Measurements from ENCODE around the gene ARHGAP6. TPM values are rescaled to one million over a fixed set of nuclear protein-coding genes. Genes with fewer than 3 reads are reported as not detected.

The ARHGAP6 gene, protein sequence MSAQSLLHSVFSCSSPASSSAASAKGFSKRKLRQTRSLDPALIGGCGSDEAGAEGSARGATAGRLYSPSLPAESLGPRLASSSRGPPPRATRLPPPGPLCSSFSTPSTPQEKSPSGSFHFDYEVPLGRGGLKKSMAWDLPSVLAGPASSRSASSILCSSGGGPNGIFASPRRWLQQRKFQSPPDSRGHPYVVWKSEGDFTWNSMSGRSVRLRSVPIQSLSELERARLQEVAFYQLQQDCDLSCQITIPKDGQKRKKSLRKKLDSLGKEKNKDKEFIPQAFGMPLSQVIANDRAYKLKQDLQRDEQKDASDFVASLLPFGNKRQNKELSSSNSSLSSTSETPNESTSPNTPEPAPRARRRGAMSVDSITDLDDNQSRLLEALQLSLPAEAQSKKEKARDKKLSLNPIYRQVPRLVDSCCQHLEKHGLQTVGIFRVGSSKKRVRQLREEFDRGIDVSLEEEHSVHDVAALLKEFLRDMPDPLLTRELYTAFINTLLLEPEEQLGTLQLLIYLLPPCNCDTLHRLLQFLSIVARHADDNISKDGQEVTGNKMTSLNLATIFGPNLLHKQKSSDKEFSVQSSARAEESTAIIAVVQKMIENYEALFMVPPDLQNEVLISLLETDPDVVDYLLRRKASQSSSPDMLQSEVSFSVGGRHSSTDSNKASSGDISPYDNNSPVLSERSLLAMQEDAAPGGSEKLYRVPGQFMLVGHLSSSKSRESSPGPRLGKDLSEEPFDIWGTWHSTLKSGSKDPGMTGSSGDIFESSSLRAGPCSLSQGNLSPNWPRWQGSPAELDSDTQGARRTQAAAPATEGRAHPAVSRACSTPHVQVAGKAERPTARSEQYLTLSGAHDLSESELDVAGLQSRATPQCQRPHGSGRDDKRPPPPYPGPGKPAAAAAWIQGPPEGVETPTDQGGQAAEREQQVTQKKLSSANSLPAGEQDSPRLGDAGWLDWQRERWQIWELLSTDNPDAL (N-terminal part only)
- 10 to 100 TPM; 17.6 to 18.2 TPM for total RNA-seq
- polyA plus RNA-seq, result 1 to 10 TPM; 6.0 to 7.0 TPM
- long read RNA-seq, donor 1, partial matches to known transcripts, result 0 of 1 reads
- long read RNA-seq, donor 1, other reads (novel, unspliced or antisense), result 0 of 1 reads
- long read RNA-seq, donor 2, result 0 reads
- long read RNA-seq, donor 3, result 0 reads
- long read RNA-seq, donor 4, result 0 reads
- long read RNA-seq, donor 5, partial matches to known transcripts, result 0 of 1 reads
- long read RNA-seq, donor 5, other reads (novel, unspliced or antisense), result 0 of 1 reads

GRCh38 chrX:11665168-11666111 lies at the start of gene ARHGAP6:
ARHGAP6 (minus strand) TSS chrX:11665920; CDS start chrX:11664828, 1,092 bp downstream.
- ATAC-seq (ENCODE audit: insufficient read depth, low FRiP score) (peak; percentile 44), DNase-seq (peak; percentile 65 to 82 (median 74))
- no peak within 1 kb of the TSS for H3K9ac ChIP-seq (ENCODE audit: insufficient read depth in 1 of 2, low read length in 2 of 2)
- H3K27me3 ChIP-seq (ENCODE audit: control insufficient read depth in 3 of 3, insufficient read depth in 3 of 3, low read length in 2 of 3), result peaks cover 3 to 43% (median 24%) of the 10 kb centered on the region in 3 donors
- peak within 1 kb of the TSS; percentile 40 for H3K4me3 ChIP-seq
- no peaks in the 10 kb centered on the region for H3K36me3 ChIP-seq (ENCODE audit: control insufficient read depth in 4 of 4, insufficient read depth in 4 of 4, low read length in 4 of 4)
- peak within 1 kb of the TSS in 1 of 2 donors; percentile 31 for H3K27ac ChIP-seq (ENCODE audit: low read depth in 1 of 2, low read length in 1 of 2)
- TF ChIP-seq, protein P1, sequence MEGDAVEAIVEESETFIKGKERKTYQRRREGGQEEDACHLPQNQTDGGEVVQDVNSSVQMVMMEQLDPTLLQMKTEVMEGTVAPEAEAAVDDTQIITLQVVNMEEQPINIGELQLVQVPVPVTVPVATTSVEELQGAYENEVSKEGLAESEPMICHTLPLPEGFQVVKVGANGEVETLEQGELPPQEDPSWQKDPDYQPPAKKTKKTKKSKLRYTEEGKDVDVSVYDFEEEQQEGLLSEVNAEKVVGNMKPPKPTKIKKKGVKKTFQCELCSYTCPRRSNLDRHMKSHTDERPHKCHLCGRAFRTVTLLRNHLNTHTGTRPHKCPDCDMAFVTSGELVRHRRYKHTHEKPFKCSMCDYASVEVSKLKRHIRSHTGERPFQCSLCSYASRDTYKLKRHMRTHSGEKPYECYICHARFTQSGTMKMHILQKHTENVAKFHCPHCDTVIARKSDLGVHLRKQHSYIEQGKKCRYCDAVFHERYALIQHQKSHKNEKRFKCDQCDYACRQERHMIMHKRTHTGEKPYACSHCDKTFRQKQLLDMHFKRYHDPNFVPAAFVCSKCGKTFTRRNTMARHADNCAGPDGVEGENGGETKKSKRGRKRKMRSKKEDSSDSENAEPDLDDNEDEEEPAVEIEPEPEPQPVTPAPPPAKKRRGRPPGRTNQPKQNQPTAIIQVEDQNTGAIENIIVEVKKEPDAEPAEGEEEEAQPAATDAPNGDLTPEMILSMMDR (IDR thresholded peaks at IDR 0.05; ENCODE audit: control extremely low read depth, extremely low read depth), result no peak
- 1 to 25% methylated on average over 24 to 74 of the region's 74 CpGs for WGBS, 2 donors
- peaks cover 0 to 4% (median 0%) of the 10 kb centered on the region in 4 donors for H3K9me3 ChIP-seq (ENCODE audit: control insufficient read depth in 4 of 4, insufficient read depth in 3 of 4, low read length in 3 of 4)
- peaks cover 0 to 7% (median 0%) of the 10 kb centered on the region in 5 donors for H3K4me1 ChIP-seq (ENCODE audit: control insufficient read depth in 5 of 5, insufficient read depth in 5 of 5, low read length in 5 of 5)

DNA sequence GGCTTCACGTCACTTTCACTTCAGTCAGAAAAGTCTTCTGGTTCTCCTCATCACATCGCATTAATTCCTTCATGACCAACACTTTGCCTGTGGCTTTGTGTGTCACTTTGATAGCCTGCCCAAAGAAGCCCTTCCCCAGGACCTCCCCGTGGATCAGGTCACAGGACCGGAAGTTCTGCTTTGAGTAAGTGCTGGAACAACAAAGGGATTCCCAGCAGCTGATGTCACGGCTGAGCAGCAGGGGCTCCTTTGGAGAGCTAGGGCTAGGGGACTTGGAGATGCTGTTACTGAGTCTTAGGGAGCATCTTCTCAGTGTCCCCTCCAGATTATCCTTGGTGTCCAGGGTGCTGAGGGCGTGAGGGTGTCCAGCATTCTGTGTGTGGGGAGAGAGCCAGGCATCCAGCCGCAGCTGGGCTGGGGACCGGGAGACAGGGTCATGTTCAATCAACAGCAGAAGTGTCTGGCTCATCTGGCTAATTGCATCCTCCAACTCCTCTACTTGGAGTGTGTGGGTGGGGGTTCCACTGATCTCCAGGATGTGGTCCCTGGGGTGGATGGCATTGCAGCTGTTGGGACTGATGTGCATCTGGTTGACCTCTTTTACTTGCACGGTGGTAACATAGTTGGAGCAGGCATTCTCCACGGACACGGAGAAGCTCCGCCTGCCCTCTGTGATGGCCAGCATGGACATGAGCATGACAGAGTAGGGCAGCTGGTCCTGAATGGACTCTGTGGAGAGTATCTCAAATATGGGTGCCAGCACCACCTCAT lies 39.2 kb upstream of the ARHGAP6 start:
- Histone ChIP-seq H3K9ac (ENCODE audit: insufficient read depth in 1 of 2, low read length in 2 of 2) (no peak overlapping the region), H3K9me3 (ENCODE audit: control insufficient read depth in 4 of 4, insufficient read depth in 3 of 4, low read length in 3 of 4) (no peaks in the 10 kb centered on the region), H3K4me3 (no peak overlapping the region), H3K4me1 (ENCODE audit: control insufficient read depth in 5 of 5, insufficient read depth in 5 of 5, low read length in 5 of 5) (peaks cover 0 to 4% (median 0%) of the 10 kb centered on the region in 5 donors), H3K27me3 (ENCODE audit: control insufficient read depth in 3 of 3, insufficient read depth in 3 of 3, low read length in 2 of 3) (peaks cover 0 to 2% (median 2%) of the 10 kb centered on the region in 3 donors), H3K36me3 (ENCODE audit: control insufficient read depth in 4 of 4, insufficient read depth in 4 of 4, low read length in 4 of 4) (no peaks in the 10 kb centered on the region), H3K27ac (ENCODE audit: low read depth in 1 of 2, low read length in 1 of 2) (no peak overlapping the region)
- DNase-seq, result peak in 1 of 3 donors; percentile 25
- TF ChIP-seq, protein P1 (IDR thresholded peaks at IDR 0.05; ENCODE audit: control extremely low read depth, extremely low read depth), result no peak
- ATAC-seq (ENCODE audit: insufficient read depth, low FRiP score), result no peak
- 71 to 78% methylated on average over 11 to 12 of the region's 12 CpGs for WGBS, 2 donors

All from lung (tissue), 16 donors.